K562 (cell line): ENCODE results near the gene FBXW8.

Source experiments
- MED1 ChIP-seq: sonication (generic); formaldehyde crosslinking; IDR thresholded peaks from 2 replicates; pipeline ENCODE4 v1.8.1; 2023; ENCODE audit warnings: missing genetic modification reagents, borderline replicate concordance
- PML ChIP-seq: IDR thresholded peaks from 2 replicates; pipeline ENCODE4 v1.6.1; 2012; ENCODE audit warnings: low read length, inconsistent platforms
- RBFOX2 ChIP-seq: fragments of 200-400 bp; formaldehyde crosslinking; IDR thresholded peaks from 2 replicates; pipeline ENCODE4 v1.6.1; 2017; ENCODE audit warnings: low read depth, mild to moderate bottlenecking, low read length, moderate library complexity
- ZNF384 ChIP-seq: IDR thresholded peaks from 2 replicates; pipeline ENCODE4 v1.6.1; 2012; ENCODE audit warnings: low read depth, low read length, improper control_type of control experiment
- ZSCAN29 ChIP-seq: fragments of 450-650 bp; IDR thresholded peaks from 2 replicates; pipeline ENCODE4 v1.6.1; 2017
- TF ChIP-seq, protein P1 (sequence below): fragments of 450-650 bp; IDR thresholded peaks from 2 replicates; pipeline ENCODE4 v1.6.1; 2014; ENCODE audit warnings: low read depth, mild to moderate bottlenecking, moderate library complexity, borderline replicate concordance
- TF ChIP-seq, protein P2 (sequence below): IDR thresholded peaks from 3 replicates; pipeline ENCODE4 v1.6.1; 2011; ENCODE audit warnings: borderline replicate concordance, mild to moderate bottlenecking; ENCODE audit not compliant: insufficient read length, insufficient read depth

DNA sequence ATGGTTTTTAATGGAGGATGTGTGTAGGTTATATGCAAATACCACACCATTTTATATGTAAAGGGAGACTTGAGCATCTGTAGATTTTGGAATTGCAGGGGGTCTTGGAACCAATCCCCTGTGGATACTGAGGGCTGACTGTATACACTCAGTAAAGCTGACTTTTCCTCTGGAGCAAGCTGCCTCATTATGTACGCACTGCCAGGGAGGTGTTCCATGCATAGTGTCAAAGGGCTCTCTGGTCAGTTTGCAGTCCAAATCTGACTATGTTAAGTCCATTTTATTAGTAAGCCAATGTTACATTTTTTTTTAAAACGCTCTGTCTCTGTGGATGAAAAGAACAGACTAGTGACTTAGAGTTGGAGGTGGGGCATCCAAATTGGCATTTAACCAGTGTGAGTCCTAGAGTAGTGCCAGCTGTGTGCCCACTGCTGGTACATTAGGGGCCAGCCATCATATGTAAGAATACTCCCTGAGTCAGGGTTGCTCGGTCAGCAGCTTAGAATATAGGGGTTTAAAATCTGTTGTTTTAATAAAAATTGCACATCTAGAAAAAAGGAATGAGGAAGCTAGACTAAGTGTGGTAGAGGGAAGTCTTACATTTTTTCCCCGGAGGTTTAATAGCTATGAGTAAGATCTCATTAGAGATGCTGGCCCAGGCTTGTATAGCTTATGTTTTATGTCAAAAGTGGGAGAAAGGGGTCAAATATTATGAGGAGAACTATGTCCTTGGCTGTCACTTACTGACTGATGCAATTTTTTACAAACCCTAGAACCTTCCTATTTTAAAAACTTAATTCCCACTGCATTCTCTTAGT lies 101.4 kb downstream of the FBXW8 start:
- TF ChIP-seq MED1 (CRISPR knock-in tag) = no peak
- TF ChIP-seq RBFOX2 = no peak
- TF ChIP-seq ZNF384 = no peak
- TF ChIP-seq, protein P1, sequence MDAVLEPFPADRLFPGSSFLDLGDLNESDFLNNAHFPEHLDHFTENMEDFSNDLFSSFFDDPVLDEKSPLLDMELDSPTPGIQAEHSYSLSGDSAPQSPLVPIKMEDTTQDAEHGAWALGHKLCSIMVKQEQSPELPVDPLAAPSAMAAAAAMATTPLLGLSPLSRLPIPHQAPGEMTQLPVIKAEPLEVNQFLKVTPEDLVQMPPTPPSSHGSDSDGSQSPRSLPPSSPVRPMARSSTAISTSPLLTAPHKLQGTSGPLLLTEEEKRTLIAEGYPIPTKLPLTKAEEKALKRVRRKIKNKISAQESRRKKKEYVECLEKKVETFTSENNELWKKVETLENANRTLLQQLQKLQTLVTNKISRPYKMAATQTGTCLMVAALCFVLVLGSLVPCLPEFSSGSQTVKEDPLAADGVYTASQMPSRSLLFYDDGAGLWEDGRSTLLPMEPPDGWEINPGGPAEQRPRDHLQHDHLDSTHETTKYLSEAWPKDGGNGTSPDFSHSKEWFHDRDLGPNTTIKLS = no peak
- TF ChIP-seq, protein P2, sequence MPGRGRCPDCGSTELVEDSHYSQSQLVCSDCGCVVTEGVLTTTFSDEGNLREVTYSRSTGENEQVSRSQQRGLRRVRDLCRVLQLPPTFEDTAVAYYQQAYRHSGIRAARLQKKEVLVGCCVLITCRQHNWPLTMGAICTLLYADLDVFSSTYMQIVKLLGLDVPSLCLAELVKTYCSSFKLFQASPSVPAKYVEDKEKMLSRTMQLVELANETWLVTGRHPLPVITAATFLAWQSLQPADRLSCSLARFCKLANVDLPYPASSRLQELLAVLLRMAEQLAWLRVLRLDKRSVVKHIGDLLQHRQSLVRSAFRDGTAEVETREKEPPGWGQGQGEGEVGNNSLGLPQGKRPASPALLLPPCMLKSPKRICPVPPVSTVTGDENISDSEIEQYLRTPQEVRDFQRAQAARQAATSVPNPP = no peak
- TF ChIP-seq PML = no peak
- no peak for TF ChIP-seq ZSCAN29
